AG09319 (cell line): ENCODE results near the gene ZSWIM9.
A peak's percentile ranks its signal among the peaks of the same experiment; 100 is the strongest.

Source experiments
- DNase-seq: peaks from one replicate; pipeline ENCODE4 v3.0.0-alpha.2; 2010; ENCODE audit warnings: low read depth; ENCODE audit errors: extremely low read depth
- TF ChIP-seq, protein P1 (sequence below): IDR thresholded peaks from 2 replicates; pipeline ENCODE4 v1.5.1; 2011; ENCODE audit warnings: low read depth, mild to moderate bottlenecking, inconsistent platforms, low read length, moderate library complexity

The ZSWIM9 gene

GRCh38 chr19:48152551-48152950 is 17.9 kb upstream of the ZSWIM9 start:
- TF ChIP-seq, protein P1, sequence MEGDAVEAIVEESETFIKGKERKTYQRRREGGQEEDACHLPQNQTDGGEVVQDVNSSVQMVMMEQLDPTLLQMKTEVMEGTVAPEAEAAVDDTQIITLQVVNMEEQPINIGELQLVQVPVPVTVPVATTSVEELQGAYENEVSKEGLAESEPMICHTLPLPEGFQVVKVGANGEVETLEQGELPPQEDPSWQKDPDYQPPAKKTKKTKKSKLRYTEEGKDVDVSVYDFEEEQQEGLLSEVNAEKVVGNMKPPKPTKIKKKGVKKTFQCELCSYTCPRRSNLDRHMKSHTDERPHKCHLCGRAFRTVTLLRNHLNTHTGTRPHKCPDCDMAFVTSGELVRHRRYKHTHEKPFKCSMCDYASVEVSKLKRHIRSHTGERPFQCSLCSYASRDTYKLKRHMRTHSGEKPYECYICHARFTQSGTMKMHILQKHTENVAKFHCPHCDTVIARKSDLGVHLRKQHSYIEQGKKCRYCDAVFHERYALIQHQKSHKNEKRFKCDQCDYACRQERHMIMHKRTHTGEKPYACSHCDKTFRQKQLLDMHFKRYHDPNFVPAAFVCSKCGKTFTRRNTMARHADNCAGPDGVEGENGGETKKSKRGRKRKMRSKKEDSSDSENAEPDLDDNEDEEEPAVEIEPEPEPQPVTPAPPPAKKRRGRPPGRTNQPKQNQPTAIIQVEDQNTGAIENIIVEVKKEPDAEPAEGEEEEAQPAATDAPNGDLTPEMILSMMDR, result peak; percentile 70
- peak; percentile 25 for DNase-seq

DNA sequence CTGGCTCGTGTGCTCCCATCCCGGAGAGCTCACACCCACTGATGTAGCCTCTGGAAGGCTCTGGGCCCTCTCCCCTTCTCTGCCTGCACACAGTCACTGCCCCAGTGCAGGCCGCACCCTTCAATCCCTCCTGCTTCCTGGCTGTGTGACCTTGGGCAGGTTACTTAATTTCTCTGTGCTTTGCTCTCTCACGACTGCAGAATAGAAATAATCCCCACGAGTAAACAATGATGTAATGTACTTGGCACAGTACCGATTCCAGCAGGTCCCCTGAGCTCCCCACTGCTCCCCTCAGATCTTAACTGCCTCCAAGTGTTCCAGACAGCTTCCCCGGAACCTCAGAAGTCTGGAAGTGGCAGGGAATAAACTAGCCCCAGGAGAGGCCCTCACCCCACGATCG is 16.5 kb upstream of the ZSWIM9 start:
- TF ChIP-seq, protein P1, result no peak
- DNase-seq, result no peak

DNA sequence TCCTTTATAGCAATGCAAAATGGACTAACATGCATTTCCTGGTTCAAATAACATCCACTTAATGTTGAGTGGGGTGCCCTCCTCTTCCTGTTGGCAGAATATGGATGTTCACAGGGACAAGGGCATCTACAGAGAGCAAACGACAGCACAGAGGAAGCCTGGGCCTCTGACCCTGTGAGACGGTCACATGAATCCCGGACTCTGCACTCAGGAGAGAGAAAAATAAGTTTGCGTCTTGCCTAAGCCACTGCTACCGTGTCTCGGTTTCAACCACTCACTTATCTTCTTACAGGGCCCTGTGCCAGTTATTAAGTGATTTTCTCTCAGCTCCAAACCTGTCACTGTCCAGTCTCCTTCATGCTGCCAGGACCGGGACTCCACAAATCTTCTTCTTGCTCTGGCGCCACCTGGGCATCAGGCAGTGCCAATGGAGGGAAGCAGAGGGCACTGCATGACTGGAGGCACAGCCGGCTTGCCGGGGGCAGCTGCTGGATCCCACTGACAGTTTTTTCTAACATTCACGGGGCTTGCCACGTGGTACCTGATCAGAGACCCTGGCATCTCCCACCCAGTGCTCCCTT is 12.2 kb upstream of the ZSWIM9 start:
- DNase-seq, result no peak
- TF ChIP-seq, protein P1, result no peak

GRCh38 chr19:48168689-48169088 is 1.8 kb upstream of the ZSWIM9 start:
- TF ChIP-seq, protein P1, result no peak
- no peak for DNase-seq

- TF ChIP-seq, protein P1, result no peak
- peak; percentile 20 for DNase-seq
Observed at GRCh38 chr19:48169578-48169938, 922 bp upstream of the ZSWIM9 start.

- no peak for DNase-seq
- TF ChIP-seq, protein P1, result no peak
Observed at GRCh38 chr19:48170817-48171347, 402 bp downstream of the ZSWIM9 start.

- DNase-seq, result no peak
- TF ChIP-seq, protein P1, result no peak
Observed at GRCh38 chr19:48171710-48172109, 1.2 kb downstream of the ZSWIM9 start.
